CD4-positive, alpha-beta T cell treated with Interleukin-2 at 100 ng/mL for 4 hours (primary cell): ENCODE data around the gene TINAGL1.

Experiments
- DNase-seq: peaks from one replicate; pipeline ENCODE4 v3.0.0-alpha.2; 2020; ENCODE audit warnings: low spot score

The TINAGL1 gene, protein sequence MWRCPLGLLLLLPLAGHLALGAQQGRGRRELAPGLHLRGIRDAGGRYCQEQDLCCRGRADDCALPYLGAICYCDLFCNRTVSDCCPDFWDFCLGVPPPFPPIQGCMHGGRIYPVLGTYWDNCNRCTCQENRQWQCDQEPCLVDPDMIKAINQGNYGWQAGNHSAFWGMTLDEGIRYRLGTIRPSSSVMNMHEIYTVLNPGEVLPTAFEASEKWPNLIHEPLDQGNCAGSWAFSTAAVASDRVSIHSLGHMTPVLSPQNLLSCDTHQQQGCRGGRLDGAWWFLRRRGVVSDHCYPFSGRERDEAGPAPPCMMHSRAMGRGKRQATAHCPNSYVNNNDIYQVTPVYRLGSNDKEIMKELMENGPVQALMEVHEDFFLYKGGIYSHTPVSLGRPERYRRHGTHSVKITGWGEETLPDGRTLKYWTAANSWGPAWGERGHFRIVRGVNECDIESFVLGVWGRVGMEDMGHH

DNA sequence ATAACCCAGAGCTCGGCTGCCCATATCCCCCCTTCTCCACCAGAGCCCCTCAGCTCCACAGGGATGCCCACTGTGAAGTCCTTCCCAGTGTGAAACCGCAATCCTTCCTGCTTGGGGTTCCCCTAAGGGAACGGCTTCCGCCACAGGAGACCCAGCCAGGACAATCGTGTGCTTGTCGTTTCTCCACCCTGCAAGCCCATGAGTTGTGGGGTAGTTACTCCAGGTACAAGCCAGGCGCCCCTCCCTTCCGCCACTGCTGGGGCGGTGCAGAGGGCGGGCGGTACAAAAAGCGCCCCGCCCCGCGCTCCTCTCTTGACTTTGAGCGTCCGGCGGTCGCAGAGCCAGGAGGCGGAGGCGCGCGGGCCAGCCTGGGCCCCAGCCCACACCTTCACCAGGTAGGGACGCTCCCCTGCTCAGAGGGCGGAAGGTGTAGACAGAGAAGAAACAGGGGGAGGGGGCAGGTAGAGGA is at the start of gene TINAGL1:
Gene TINAGL1 (plus strand): TSS at position 315 of the 469 bp plus-strand sequence. CDS start 634 bp downstream, outside the sequence.
- DNase-seq: no peak

DNA sequence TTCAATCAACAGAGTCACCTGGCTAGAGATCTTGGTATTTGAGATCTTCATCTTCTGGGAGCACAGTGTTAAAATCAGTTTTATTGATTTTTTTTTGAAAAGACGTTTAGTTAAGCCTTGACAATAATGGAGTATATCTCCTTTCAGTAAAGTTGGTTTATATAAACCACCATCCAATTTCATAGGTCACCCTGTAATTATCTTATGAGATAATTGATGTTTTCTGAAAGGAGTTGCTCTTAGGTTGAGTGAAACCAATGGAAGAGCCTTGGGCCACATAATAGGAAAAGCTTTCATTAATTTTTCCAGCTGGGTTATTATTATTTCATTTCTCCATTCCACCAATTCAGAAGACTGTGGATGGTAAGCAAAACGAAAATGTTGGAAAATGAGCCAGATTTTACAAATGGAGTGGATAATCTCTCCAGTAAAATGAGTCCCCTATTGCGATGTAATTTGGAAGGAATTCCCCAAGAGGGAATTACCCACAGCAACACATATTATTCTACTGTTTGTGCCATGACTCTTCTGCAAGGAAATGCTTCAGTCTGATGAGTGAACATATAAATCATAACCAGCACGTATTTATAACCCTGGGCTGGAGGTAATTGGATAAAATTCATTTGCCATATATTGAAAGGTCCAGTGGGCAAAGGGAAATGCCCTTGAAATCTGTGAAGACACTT is 46.2 kb upstream of the TINAGL1 start:
- DNase-seq: no peak

DNA sequence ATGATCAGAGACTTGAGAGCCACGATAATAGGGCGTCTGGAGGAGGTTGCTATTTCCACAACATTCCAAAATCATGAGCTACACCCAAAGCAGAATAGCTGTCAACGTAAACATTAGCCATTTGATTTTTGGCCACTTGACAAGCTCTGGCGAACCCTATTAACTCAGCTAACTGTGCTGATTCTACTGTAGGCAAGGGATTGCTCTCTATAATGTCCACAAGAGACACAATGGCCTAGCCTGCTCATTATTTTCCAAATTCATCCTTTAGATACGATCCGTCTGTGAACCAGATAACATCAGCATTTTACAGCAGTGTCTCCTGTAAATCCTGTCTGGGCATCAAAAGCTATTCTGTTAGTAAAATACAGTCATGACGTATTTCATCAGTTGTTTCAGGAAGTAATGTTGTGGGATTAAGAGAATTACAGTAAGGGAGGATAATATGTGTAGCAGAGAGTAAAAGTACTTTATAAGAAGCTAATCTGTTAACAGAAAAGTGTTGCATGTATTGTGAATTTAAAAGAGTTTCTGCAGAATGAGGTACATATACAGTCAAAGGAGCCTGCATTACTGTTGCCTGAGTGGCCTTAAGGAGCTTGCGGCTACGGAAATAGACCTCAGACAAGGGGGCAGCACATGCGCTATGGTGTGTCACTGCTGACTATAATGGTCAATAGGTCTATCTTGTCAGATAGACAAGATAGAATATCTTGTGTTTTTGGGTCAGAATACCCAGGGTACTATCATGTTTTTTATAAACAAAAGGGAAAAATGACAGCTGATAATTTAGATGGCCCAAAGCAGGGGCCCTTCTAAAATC is 44.9 kb upstream of the TINAGL1 start:
- DNase-seq: no peak

DNA sequence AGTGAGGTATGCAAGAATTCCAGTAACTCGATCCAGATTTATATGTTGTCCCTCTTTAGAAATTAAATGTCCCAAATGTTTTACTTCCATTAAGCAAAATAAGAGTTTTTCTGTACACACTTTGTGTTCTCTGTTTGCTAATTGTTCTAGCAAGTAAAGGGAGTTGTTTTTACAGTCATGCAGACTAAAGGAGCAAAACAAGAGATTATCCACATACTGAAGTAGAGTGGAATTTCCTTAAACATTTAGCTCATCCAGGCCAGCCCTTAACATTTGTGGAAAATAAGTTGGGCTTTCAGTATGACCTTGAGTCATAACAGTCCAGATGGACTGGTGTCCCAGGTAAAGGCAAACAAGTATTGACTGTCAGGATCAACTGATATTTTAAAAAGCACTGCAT is 44.1 kb upstream of the TINAGL1 start:
- no peak for DNase-seq

DNA sequence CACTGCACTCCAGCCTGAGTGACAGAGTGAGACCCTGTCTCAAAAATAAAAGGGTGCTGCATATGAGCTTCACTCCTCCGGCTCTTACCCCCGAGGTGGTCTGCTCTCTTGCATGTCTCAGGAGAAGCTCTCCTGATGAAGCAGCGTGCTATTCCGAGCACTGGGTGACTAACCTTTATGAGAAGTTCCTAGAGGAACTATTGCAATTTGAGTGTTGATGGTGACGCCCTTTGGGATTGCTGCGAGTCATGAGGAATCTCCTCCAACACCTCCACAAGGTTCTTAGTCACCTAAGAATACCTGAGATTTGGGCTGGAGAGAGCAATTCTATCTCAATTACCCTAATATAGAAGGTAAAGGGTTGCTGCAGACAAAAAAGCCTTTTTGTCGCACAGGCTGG is 40.8 kb upstream of the TINAGL1 start:
- no peak for DNase-seq

DNA sequence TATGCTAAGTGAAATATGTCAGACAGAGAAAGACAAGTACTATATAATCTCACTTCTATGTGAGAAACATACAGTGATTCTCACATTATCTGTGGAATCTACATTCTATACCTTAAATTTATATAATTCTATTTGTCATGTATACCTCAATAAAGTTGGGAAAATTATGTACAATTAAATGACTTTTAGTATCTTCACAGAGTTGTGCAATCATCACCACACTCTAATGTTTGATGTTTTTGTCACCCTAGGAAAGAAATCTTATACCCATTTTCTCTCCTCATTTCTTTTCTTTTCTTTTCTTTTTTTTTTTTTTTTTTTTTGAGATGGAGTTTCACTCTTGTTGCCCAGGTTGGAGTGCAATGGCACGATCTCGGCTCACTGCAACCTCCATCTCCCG is 37.0 kb upstream of the TINAGL1 start:
- DNase-seq: no peak

DNA sequence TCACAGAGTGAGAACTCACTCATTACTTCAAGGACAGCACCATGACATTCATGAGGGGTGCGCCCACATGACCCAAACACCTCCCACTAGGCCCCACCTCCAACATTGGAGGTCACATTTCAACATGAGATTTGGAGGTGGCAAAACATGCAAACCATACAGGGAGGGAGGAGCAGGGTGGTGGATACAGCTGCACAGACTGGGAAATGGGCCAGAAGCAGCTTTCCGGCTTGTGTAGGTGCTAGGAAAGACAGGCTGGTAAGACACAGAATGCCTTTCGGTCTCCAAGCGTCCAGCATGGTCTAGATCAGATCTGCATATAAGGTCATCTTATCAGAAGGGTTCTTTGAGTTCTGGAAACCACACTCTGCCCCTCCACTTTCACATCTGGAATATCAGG is 35.1 kb upstream of the TINAGL1 start:
- no peak for DNase-seq

DNA sequence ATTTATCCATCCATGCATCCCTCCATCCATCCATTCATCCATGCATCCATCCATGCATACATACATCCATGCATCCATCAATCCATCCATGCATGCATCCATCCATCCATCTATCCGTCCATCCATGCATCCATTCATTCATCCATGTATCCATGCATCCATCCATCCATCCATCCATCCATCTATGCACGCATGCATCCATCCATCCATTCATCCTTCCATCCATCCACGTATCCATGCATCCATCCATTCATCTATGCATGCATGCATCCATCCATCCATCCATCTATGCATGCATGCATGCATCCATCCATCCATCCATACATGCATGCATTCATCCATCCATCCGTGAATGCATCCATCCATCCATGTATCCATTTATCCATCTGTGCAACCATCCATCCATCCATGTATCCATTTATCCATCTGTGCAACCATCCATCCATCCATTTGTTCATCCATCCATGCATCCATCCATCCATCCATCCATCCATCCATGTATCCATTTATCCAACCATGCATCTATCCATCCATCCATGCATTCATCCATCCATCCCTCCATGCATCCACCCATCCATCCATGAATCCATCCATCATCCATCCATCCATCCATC is 30.3 kb upstream of the TINAGL1 start:
- no peak for DNase-seq

DNA sequence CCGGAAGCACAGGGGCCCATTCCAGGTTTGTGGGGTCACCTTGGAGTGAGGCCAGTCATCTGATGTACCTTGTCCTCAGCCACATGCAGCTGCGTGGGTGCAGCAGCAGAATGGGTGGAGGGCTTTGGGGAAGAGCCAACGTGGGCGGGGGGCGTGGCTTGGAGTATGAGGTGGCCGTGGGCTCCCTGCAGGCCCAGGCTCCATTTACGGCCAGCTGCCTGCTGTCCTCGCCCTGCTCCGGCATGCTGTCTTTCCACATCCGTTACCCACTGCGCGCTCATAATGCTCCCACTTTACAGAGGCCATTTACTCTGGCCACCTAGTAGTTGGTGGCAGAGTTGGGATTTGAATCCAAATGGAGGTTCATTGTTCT is 27.8 kb upstream of the TINAGL1 start:
- no peak for DNase-seq

DNA sequence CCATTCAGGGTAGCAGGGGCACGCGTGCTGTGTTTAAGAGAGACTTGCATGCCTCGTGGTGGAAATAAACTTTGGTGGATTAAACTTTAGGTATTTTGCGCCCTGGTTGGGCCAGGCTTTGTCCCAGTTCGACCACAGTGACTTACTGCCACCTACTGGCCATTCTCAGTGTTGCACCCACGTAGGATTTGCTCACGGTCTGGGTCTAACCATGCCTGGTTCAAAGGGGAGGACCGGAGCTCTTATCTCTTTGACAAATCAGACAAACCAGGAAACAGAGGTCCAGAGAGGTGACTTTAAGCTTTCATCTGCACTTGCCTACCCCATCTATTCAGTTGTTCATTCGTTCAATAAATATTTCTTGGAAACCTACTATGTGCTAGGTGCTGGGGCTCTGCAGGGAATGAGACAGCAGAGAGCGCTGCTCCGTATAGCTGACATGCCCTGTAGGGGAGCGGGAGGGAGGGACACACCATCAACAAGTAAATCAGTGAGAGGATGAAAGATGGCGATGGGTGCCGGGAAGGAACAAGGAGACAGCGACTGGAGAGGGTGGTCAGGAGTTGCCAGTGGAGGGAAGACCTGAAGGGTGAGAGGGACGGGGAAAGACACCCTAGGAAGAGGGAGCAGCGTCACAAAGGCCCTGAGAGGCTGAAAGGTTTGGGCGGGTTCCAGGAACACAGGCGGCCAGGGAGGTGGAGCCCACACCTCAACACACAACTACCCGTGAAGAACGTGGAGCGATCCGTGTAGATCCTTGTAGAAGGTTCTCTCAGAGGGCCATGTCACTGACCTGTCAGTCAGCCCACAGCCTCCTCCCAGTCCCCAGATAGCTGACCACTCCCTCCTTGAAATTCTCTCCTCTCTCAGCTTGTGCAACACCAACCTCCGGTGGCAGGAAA is 27.2 kb upstream of the TINAGL1 start:
- DNase-seq: peak; percentile 88

DNA sequence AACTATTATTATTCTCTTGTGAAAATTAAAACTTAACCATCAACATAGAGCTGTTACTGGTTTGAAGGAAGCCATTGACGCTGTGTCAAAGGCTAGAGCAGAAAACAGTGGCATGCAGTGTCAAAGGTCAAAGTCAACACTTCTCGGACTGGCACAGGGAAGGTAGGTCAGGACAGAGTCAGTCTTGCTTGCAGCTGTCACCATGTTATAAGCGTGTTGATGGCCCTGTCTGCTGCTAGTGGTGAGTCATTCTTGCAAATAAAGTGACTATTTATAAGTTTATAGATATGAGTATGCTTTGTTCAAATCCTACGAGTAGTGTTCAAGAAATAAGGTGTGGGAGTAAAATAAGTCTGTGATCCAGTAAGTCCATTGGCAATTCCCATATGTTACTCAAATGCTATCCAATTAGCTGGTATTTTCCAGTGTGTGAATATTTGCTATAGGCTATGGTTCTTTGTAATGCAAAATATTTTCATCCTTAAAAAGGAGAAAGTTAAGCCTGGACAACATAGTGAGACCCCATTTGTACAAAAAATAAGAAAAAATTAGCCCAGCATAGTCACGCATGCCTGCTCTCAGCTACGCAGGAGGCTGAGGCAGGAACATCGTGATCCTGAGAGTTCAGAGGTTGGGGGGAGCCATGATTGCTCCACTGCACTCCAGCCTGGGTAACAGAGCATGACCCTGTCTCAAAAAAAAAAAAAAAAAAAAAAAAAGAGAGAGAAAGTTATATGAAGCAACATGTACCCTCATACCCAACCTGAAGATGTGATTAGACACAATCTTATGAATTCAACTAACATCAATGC is 26.3 kb upstream of the TINAGL1 start:
- no peak for DNase-seq

DNA sequence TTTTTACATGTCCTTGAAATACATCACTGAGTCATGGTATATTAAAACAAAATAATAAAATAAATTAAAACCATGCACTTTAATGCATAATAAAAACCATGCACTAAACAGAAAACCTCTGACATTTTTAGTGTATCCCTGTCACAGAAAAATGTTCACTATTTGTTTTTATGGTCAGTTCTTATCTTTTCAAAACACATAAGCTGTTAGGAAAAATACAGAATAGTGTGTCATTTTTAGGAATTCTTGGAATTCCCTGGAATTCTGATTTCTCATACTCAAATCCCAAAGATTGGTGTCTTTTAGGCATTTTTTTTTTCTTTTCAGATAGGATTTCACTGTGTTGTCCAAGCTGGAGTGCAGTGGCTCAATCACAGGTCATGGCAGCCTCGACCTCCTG is 25.1 kb upstream of the TINAGL1 start:
- no peak for DNase-seq

DNA sequence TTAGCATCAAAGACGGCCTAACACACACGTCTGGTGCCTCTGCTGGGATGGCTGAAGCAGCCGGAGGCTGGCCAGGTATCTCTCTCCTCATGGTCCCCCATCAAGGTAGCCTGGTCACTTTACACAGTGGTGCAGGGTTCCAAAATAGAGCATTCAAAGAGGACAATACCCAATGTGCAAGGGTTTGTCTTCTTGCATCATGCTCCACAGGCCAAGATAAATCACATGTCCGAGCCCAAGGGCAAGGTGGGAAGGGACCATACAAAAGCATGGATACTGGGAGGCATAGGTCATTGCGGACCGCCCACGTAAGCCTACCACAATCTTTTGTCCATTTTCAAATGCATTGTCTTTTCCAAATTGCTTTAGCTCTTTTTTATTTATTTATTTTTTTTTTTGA is 23.8 kb upstream of the TINAGL1 start:
- no peak for DNase-seq

DNA sequence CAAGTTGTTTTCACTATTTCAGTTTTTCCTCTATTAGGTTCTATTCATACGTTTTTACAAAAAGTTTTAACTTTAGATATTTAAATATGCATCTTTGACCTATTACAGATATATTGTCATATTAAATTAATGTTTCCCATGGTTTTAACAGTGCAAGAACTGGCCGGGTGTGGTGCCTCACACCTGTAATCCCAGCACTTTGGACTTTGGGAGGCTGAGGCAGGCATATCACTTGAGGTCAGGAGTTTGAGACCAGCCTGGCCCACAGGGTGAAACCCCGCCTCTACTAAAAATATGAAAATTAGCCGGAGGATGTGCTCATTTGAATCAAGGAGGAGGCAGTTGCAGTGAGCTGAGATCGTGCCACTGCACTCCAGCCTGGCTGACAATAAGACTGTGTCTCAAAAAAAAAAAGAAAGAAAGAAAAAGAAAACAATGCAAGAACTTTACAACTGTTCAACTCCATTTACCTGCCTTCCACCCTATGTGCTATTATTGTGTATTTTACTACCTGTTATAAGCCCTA is 19.8 kb upstream of the TINAGL1 start:
- no peak for DNase-seq

DNA sequence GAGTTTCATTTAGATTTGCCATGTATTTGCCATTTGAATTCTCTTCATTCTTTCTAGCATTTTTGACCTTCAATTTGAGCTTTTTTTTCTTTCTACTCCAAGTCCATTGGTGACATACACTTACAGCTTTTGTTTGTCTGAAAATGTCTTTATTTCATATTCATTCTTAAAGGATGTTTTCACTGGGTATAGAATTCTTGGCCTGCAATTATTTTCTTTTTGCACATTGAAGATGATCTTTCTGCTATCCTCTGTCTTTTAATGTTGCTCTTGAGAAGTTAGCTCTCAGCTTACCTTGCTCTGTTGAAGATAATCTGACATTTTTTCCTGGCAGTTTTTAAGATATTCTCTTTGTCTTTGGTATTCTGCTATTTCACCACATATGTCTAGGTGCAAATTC is 16.6 kb upstream of the TINAGL1 start:
- DNase-seq: no peak

DNA sequence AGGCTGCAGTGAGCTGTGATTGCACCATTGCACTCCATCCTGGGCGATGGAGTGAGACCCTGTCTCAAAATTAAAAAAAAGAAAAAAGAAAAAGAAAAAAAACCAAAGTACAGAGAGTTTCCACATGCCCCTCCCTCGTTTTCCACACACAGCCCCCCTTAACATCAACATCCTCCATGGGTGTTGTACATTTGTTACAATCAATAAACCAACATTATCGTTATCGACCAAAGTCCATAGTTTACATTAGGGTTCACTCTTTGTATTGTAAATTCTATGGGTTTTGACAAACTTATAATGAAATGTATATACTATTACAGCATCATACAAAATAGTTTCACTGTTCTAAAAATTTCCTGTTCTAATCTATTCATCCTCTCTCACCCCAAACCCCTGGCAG is 15.9 kb upstream of the TINAGL1 start:
- DNase-seq: no peak

DNA sequence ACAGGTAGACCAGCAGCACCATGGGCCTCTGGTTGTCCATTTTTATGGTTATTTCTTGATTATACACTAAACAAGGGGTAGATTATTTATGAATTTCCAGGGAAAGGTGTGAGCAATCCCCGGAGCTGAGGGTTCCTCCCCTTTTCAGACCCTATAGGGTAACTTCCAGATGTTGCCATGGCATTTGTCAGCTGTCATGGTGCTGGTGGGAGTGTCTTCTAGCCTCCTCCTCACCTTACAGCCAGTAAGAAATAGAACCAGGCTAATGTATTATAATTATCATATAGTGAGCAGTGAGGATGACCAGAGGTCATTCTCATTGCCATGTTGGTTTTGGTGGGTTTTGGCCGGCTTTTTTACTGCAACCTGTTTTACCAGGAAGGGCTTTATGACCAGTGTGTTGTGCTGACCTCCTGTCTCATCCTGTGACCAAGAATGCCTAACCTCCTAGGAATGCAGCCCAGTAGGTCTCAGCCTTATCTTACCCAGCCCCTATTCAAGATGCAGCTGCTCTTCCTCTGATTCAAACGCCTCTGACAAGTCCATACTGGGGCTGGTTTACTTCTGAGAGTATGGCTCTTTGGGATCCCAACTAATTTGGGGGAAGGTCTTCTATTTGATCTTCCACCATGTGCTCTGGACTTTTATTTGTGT is 13.5 kb upstream of the TINAGL1 start:
- no peak for DNase-seq

DNA sequence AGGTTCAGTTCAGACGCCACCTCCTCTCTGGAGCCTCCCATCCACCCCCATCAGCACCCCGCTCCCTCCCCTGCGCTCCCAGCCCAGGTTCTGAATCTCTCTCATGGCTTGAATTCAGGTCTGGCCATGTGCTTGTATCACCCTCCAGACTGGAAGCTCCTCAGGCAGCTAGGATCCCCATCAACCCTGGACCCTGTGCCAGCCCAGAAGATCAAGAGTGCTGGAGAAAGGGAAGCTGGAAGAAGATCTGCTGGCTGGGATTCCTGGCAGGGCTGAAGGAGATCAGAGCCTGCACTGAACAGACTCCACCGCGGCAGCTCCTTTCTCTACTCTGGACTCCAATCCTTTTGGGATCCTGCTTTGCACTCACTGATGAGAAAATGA is 11.7 kb upstream of the TINAGL1 start:
- no peak for DNase-seq

DNA sequence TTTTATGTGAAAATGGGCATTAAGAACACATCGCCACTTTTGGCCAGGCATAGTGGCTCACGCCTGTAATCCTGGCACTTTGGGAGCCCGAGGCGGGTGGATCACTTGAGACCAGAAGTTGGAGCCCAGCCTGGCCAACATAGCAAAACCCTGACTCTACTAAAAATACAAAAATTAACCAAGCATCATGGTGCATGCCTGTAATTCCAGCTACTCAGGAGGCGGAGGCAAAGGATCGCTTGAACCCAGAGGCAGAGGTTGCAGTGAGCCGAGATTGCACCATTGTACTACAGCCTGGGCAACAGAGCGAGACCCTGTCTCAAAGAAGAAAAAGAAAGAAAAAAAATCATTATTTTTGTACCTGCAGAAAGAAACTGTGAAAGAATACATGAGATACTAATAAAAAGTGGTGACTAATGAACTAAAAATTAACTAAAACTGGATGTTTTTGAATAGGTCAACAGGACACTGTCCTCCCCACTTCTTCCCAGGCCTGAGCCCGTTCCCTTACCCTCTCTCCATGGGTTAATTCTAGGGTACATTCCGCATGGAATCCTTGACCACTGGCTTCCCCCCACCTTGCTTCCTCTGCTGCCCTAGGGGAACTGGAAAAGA is 8.3 kb upstream of the TINAGL1 start:
- DNase-seq: no peak
